GM12864 (cell line): ENCODE measurements around the gene CIB4.

ENCODE experiments used
- DNase-seq: peaks from one replicate; pipeline ENCODE4 v3.0.0-alpha.2; 2011; ENCODE audit warnings: low read depth
- H3K4me3 ChIP-seq: 2 replicates; pipeline ENCODE4 v1.5.1; 2011; ENCODE audit warnings: mild to moderate bottlenecking, low read depth, low read length, control low read depth
- CTCF ChIP-seq: IDR thresholded peaks from 2 replicates; pipeline ENCODE4 v1.5.1; 2011; ENCODE audit warnings: low read depth, mild to moderate bottlenecking, moderate library complexity, low read length, control low read depth, inconsistent platforms; ENCODE audit errors: missing control alignments

The CIB4 gene

GRCh38 chr2:26608557-26608956 lies 32.6 kb downstream of the CIB4 start:
- TF ChIP-seq CTCF = no peak
- no peak for DNase-seq
- H3K4me3 ChIP-seq = no peak overlapping the region

- no peak for TF ChIP-seq CTCF
Observed at GRCh38 chr2:26607698-26608097, 33.5 kb downstream of the CIB4 start.

GRCh38 chr2:26606847-26607190 lies 34.3 kb downstream of the CIB4 start:
- no peak for DNase-seq
- no peak for TF ChIP-seq CTCF
- no peak overlapping the region for H3K4me3 ChIP-seq

More at GRCh38 chr2:26607698-26608097, 33.5 kb downstream of the CIB4 start:
- H3K4me3 ChIP-seq = no peak overlapping the region
- DNase-seq = no peak

GRCh38 chr2:26605999-26606846 lies 34.9 kb downstream of the CIB4 start:
- DNase-seq = no peak
- no peak overlapping the region for H3K4me3 ChIP-seq
- TF ChIP-seq CTCF = no peak

GRCh38 chr2:26605195-26605998 lies 35.8 kb downstream of the CIB4 start:
- peak; percentile 12 for DNase-seq
- peak; percentile 81 for TF ChIP-seq CTCF
- H3K4me3 ChIP-seq = no peak overlapping the region

- TF ChIP-seq CTCF = no peak
- no peak overlapping the region for H3K4me3 ChIP-seq
- no peak for DNase-seq
Observed at GRCh38 chr2:26602575-26602974, 38.6 kb downstream of the CIB4 start.
